ENCODE data around the gene GPR25.

The GPR25 gene

DNA sequence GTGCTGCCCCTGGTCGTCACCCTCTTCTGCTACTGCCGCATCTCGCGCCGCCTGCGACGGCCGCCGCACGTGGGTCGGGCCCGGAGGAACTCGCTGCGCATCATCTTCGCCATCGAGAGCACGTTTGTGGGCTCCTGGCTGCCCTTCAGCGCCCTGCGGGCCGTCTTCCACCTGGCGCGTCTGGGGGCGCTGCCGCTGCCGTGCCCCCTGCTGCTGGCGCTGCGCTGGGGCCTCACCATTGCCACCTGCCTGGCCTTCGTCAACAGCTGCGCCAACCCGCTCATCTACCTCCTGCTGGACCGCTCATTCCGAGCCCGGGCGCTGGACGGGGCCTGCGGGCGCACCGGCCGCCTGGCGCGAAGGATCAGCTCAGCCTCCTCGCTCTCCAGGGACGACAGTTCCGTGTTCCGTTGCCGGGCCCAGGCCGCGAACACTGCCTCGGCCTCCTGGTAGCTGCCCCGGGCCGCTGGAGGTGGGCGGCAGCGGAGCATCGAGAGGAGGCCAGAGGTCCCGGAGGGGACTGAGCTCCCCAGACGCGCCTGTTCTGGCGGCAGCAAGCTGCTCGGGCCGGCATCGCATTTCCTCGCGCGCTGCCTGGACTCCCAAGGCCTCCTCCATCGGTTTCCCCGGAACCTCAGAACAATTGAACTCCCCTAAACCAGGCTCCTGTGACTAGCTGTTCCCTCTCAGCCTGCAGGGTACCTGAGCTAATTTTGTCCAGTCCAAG is 1.1 kb downstream of the GPR25 start:
- DNase-seq: no peak

DNA sequence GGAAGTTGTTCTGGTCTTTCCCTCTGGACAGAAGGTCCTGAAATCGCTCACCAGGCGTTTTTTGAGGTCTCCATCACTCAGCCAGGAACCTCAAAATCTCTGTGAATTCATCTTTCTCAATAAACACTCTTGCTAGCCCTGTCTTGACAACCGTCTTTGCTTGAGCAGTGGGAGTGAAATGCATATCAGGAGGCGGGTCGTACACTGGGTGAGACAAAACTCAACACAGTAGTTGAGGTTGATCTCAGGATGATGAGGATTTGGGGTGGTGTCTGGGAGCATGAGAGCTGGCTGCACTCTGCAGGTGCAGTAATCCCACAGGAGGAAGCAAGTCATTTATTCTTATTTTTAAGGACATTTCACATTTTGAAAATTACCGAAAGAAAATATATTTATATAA is 1.9 kb downstream of the GPR25 start:
- DNase-seq: no peak

DNA sequence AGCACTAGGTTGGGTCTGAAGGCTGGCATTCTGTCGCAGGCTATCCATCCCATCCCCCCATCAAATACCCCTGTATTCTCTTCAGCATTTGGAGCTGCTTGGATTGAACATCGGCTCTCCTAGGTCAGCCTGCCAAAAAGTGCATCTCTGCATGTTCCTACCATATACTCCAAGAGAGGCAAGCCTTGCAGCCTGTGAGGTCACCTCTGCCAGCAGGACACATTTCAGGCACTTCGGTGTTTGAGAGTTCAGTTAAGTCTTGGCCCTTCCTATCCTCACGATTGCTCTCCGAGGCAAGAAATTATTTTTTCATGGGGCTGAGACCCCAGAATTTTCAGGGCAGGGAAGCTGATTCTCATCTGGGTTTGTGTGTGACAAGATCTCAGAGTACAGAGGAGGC is 2.6 kb downstream of the GPR25 start:
- no peak for DNase-seq

DNA sequence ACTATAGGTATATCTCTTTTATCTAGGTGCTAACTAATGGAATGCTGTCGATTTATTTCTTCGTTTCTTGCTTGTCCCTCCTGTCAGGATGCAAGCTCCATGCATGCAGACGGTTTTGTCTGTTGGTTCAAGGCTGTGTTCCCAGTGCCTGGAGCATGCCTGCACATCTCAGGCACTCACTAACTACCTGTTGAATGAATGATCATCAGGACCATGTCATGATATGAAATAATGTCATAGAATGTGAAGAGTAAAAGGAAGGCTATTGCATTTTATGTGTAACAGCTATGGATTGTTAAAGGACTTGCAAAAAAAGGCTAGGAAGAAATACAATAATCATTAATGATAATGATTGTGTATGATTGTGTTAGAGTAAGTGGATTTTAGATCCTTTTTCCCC is 4.2 kb downstream of the GPR25 start:
- no peak for DNase-seq

DNA sequence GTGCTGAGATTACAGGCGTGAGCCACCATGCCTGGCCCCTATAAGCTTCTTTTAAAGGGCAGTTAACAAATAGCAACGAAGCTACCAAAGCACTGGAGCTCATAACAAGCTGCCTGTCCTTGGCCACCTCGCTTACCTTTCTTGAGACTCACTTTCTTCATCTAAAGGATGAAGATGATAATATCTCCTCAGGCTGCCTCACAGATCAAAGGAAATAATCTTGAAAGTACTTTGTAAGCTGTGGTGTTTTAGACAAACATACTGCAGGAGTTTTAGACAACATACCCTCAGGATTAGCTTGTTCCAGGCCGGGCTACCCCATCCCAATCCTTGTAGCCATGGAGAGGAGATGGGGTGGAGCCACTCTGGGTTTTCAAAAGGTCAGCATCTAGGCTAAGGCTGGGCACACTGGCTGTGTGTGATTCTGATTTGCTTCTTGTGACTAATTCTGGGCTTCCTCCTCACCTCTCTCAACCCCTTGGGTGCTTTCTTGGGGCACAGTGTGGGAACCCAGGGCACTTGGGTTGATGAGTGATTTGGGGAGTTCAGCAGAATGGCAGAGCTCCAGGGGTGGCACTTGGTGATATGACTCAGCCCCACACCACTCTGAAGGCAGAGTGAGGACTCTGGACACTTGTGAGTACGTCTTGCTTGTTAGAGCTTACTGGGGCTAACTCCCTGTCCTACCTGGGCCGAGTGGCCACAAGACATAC is 5.2 kb downstream of the GPR25 start:
- DNase-seq: no peak

DNA sequence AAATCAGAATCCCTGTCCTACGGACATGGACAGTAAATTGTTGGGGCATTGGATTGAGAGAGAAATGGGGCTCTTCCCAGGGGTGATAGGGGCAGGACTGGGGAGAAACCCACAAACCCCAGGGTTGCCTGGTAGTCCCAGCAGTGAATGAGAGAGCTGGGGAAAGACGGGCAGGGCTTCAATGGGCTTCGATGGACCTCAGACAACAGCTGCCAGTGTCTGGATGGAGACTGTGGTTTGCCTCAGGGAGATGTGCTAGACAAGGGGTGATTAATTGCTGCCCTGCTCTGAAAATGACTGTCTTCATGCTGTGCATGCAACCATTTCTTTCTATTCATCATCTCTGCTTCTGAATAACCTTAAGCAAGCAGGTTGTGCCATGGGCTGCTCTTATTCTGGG is 7.4 kb downstream of the GPR25 start:
- no peak for DNase-seq

DNA sequence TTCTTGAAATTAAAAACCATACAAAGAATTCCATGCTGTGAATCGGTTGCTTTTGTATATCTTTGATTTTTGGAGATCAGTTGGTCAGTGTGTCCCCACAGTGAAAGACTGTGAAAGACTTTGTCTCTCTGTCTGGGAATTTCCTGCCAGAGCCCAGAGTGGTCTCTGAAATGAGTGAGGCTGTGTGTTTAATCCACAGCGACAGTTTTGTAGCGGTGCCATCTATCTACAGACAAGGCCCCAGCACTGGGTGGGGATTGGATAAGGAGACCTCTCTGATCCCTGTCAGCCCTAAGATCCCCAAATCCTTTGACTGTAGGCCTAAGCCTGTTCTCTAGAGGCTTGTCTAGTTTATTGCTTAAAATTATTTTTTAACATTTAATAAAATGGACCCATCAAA is 10.3 kb downstream of the GPR25 start:
- no peak for DNase-seq

DNA sequence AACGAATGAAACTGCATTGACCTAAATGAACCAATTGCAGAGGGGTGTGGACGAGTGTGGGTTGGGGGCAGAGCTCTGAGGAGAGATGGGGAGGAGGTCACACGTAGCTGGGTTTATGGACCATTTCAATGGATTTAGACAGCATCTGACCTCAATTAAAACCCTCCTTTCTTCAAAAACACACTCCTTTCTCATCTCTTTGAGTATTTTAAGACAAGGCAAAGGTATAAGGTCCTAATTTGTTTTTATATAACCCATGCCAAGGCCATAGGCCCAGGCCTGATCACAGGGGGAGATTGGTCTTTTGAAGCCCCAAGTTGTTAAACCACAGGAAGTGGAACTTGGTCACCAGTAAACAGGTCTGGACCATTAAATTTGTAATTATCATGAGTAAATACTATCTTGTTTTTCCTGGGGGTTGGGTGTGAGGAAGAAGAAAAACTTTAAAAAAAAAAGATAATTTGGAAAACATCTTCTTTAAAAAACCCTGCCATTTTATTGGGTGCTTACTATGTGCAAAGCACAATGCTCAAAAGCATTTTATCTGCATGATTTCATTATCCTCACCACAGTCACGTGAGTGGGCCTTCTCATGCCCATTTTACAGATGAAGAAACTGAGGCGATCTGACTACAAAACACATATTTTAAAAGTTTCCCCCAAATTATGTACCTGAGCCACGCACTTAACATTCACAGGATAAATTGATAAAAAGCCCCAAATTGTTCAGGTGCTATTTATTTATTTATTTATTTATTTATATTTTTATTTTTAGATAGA is 13.0 kb downstream of the GPR25 start:
- DNase-seq: no peak

DNA sequence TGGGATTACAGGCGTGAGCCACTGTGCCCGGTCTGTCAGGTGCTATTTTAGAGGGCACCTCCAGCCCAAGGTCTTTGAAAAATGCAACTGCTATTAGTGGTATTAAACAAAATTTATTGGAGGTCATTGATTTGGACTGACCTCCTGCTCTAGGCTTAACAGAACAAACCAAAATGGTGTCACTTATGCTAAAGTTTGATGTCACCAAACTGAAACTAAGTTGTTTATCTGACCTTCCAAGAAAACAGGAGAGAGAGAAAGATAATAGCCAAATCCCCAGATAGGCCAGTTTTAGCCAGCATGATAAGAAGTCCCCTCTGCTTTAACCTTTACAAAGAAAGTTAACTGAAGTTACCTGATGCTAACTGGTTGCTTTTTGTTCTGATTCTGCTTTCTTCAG is 13.8 kb downstream of the GPR25 start:
- no peak for DNase-seq

DNA sequence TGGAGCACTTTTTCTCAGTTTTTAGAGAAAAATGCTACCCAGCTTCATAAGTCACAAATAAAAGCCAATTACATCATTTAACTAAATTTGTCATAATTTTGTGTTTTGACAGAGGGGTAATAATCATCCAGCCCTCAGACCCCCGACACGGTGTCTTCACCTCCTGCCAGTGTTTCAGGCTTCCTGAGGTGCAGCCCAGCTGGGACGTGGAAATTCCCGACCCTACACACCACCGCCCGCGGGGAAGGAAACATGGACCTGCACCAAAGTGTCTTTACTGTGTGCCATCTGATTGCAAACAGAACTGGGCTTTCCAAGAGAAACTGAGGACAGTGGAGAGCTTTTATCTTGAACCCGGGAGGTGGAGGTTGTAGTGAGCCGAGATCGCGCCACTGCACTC is 14.3 kb downstream of the GPR25 start:
- DNase-seq: no peak

DNA sequence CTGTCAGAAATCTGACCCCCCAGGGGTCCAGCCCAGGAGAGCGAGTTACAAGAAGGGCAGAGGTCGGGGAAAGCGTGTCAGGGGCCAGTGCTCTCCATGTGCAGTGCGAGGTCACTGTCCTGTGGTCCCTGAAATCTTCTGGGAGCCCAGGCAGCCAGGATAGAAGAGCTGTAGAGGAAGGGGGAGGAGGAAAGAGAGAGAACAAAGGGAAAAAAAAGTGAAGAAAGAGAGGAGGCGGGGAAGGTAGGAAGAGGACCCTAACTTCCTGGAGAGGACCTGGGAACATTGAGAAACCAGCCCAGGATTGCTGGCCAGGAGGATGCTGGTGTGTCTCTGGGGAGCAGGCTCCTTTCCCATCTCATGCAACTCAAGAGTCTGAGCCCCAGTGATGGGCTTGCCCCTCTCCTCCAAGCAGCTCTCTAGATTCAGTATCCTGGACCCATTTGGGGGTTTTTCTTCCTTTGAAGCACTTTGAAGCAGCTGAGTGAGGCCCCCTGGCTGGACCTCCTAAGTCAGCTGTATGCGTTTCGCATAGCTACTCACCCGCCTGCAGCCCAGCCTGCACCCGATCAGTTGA is 15.1 kb downstream of the GPR25 start:
- DNase-seq: no peak

DNA sequence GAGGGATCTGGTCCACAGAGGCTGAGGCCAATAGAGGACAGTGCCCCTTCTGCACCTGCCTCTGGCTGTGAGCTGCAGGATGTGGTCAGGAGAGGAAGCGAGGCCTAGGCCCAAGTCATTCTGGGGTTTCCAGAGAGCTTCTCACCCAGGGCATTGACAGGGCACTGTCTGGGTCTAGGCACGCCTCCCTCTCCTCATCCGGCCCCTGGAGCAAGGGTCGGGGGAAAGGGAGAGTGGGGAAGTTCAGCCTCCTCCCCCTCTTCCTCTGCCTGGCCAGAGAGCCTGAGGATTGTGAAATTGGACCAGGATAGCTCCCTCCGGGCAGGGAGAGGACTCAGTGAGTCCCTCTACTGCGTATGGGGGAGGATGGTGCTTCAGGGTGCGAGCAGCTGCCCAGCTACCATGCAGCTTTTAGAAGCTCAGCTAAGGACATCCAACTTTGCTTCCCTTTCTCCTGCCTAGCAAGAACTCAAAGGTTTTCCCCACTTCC is 15.6 kb downstream of the GPR25 start:
- DNase-seq: no peak

DNA sequence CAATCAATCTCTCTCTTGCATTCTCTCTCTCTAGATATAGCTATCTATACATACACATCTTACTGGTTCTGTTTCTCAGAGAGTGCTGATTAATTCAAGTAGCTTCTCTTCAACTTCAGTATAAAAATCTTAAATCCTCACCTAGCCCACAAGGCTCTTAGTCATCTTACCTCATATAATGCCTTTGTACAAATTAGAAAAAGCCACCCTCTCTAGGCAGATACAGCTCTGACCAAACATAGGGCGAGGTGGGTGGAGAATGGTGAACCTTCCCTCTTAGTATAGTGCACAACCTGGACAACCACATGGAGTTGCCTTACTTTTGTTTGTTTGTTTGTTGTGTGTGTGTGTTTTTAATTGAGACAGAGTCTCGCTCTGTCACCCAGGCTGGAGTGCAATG is 16.8 kb downstream of the GPR25 start:
- no peak for DNase-seq

DNA sequence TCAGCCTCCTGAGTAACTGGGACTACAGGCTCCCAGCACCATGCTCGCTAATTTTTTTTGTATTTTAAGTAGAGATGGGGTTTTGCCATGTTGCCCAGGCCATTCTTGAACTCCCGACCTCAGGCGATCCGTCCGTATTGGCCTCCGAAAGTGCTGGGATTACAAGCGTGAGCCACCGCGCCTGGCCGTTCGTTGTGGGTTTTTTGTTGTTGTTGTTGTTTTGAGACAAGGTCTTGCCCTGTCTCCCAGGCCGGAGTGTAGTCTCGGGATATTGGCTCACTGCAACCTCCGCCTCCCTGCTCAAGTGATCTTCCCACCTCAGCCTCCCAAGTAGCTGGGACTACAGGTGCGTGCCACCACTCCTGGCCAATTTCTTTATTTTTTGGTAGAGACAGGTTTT is 17.2 kb downstream of the GPR25 start:
- DNase-seq: no peak

DNA sequence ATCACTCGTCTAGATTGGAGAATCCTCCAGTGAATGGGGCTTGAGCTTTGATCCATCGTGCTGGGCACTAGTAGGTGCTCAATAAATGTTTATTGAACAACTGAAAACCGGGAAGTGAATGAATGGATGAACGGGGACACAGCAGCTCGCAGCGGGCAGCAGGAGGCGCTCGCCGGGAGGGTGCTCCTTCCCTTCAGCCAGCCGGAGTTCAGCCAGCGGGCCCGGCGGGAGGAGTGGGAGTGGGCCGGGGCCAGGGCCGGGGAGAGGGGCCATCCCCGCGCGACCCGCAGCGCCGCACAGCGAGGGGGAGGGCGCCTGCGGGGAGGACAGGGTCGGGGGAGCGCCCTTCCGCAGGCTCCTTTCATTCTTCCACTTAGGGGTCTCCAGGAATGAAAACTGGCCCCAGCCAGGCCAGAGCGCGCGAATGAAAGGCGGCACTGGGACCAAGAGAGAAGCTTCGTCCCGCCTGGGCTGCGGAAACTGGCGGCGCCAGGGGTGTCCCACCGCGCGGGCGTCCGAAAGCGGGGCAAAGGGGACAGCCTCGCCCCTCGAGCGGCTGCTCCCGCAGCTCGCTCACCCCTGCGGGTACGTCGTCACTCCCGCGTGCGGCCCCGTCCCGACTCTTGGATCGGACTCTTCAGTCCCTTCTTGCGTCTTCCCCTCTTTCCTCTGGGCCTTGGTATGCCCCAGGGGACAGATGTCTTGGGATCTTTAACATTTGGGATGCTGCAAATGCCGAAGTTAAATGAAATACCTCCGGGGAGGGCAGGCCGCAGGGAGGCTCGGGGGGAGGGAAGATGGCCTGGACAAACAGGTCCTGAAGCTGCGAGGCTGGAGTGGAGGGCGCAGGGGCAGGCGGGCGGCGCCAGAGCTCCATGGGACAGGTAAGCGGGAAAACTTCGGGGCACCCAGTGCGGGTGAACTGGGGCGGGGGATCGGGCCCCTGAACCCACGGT is 18.3 kb downstream of the GPR25 start:
- no peak for DNase-seq

DNA sequence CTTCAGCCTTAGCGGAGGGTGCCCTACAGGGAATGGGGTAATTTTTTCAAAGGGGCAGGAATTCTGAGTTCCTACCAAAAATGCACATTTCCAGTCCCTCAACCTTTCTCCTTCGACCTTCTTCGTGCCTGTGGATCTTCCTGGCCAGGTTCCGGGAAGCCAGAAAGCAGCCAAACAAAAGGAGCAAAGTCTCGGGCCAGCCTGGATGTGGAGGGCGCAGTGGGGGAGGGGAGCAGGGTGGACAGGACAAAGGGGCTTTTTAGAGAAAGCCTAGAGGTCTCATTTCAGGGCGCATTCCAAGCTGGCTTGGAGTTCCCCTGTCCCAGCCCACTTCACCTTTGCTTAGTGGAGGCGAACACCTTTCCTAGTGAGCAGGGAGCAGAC is 19.0 kb downstream of the GPR25 start:
- no peak for DNase-seq

DNA sequence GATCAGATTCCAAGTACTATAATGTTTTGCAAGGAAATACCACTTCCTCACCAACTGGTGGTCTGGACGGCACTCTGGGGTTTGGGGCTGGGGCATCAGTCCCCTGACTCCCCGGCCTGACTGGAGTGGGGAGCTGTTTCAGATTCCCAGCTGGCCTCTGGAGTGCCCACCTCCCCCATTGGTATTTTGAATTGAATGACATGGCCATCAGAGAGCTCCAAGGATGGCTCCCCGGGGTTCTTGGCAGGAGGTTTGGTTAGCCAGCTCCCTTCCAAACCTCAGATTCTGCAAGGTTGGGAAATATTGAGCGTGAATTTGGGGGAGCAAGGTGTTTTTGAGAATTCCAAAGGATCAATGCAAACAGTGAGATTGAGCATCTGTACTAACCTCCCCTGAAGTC is 19.8 kb downstream of the GPR25 start:
- DNase-seq: no peak

DNA sequence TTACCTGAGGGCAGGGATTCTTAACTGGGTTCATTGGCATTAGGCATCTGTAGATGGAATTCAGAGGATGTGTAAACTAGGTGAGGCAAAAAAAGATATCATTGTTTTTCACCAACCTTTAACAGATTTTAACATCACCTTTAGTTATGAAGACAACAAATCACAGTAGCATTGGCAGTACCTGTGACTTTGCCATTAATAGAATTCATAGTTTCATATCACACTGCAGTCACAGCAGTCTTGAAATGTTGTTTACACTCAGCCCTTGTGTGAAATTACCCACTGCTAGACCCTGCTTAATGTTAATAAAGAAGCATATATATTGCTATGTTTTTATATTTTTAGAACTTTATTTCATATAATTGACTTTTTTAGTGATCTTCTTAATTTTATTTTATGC is 20.2 kb downstream of the GPR25 start:
- DNase-seq: no peak

DNA sequence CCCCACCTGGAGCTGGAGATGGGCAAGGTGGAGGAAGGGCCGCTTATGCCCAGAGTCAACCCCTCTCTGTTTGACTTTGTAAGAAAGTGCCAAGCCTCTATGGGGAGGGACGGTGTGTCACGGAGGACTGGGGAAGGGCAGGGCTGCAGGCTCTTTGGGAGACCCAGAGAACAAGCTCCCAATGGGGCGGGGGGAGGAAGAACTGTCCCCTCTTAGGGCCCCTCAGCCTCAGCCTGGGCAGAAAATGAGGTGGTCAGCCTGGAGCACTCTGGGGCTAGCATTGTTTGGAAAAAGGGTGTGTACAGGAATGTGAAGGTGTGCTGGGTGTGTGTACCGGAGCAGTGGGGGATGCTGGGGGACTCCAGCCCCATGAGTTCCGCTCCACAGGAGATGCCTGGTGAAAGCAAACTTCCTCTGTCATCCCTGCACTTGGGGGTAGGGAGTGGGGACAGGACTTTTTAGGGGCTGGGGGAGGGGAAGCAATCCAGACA is 20.7 kb downstream of the GPR25 start:
- DNase-seq: no peak

DNA sequence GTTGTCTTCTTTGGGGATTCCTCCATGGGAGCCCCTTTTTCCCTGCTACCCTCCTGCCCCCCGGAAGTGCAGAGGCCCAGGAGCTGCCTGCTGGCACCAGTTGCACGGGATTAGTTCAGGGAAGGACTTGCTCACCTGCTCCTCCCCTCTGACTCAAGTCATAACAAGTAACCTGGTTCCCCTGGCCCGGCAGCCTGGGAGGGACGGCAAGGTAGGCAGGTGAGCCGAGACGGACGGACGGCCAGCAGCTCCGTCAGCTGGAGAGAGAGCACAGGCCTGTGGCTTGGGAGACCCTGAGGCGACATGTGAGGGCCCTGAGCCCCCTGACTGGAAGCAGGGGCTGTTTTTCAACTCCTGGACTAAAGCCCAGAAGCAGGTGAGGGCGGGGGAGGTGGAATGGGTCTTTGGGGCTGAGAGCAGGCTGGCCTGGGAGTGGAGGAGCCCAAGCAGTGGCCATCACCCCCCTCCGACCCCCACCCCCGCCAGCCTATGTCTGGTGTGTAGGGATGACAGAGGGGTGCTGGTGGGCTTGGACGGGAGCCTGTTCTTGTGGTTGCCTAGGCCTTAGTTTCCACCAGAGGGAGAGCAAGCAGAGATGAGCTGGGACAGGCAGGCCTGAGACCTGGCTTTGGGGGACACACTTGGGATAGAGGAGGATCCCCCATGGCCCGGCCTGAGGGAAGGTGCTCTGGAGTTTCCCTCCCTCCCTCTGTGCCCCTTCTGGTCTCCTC is 22.1 kb downstream of the GPR25 start, which contains the start of gene INAVA:
TSS of gene INAVA (plus strand) at position 189 of the 731 bp plus-strand sequence. CDS start 3,501 bp downstream, outside the sequence.
- no peak for DNase-seq

DNA sequence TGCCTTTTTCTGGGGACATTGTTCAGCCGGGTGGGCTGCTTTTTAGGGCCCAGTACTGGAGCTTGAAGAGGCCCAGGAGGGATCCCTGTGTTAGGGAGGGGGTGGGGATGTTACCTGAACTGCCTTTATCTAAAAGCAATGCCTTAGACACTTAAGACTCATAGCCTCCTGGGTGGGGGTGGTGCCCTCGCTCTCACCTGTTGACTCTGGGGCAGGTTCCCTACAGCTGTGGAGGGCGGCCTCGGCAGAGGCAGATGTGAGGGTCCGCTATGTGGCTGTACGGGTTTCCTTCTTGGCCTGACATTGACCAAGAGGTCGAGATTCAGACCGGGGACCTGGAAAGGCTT is 22.6 kb downstream of the GPR25 start:
- no peak for DNase-seq

Data from NCI-H1436 (cell line).